ENCODE measurements around the gene LIPJ. TPM values are rescaled to one million over a fixed set of nuclear protein-coding genes. Genes with fewer than 3 reads are reported as not detected.

LIPJ gene
- total RNA-seq, result not detected

GRCh38 chr10:88586462-88586861, at the start of gene LIPJ:
Gene LIPJ, plus strand, starts transcription at chr10:88586762. Its CDS starts 3,926 bp downstream, at chr10:88590688.
- Histone ChIP-seq H3K36me3 (no peaks in the 10 kb centered on the region), H3K4me1 (peaks cover 7% of the 10 kb centered on the region), H3K27ac (no peak within 1 kb of the TSS), H3K27me3 (no peaks in the 10 kb centered on the region), H3K4me3 (no peak within 1 kb of the TSS), H3K9me3 (no peaks in the 10 kb centered on the region)
- intact Hi-C loops (cut with DNase I), result no loop called here
- TF ChIP-seq CTCF (IDR thresholded peaks at IDR 0.05), result no peak
- TF ChIP-seq POLR2A (IDR thresholded peaks at IDR 0.05), result no peak
- no peak for TF ChIP-seq POLR2AphosphoS5 (IDR thresholded peaks at IDR 0.05; ENCODE audit: insufficient read depth in 1 of 2, low read depth in 1 of 2)
- DNase-seq (ENCODE audit: extremely low spot score in 2 of 2), result no peak

GRCh38 chr10:88537322-88537721, 49.2 kb upstream of the LIPJ start:
- no peak overlapping the region for H3K4me3 ChIP-seq
- intact Hi-C loops (cut with DNase I), result no loop called here
- no peak overlapping the region for H3K27ac ChIP-seq
- DNase-seq (ENCODE audit: extremely low spot score in 2 of 2), result no peak
- no peaks in the 10 kb centered on the region for H3K9me3 ChIP-seq
- no peak for TF ChIP-seq POLR2A (IDR thresholded peaks at IDR 0.05)
- no peak for TF ChIP-seq CTCF (IDR thresholded peaks at IDR 0.05)
- no peak for TF ChIP-seq POLR2AphosphoS5 (IDR thresholded peaks at IDR 0.05; ENCODE audit: insufficient read depth in 1 of 2, low read depth in 1 of 2)
- peaks cover 8% of the 10 kb centered on the region for H3K4me1 ChIP-seq
- no peaks in the 10 kb centered on the region for H3K36me3 ChIP-seq
- H3K27me3 ChIP-seq, result no peaks in the 10 kb centered on the region

GRCh38 chr10:88538048-88538447, 48.5 kb upstream of the LIPJ start:
- no peaks in the 10 kb centered on the region for H3K27me3 ChIP-seq
- H3K4me3 ChIP-seq, result no peak overlapping the region
- TF ChIP-seq POLR2A (IDR thresholded peaks at IDR 0.05) (no peak), POLR2AphosphoS5 (IDR thresholded peaks at IDR 0.05; ENCODE audit: insufficient read depth in 1 of 2, low read depth in 1 of 2) (peak; percentile 11 to 67), CTCF (IDR thresholded peaks at IDR 0.05) (no peak)
- H3K9me3 ChIP-seq, result no peaks in the 10 kb centered on the region
- H3K36me3 ChIP-seq, result no peaks in the 10 kb centered on the region
- peaks cover 12% of the 10 kb centered on the region for H3K4me1 ChIP-seq
- H3K27ac ChIP-seq, result peak overlapping the region; percentile 40
- no peak for DNase-seq (ENCODE audit: extremely low spot score in 2 of 2)
- intact Hi-C loops (cut with DNase I), result no loop called here

- intact Hi-C loops (cut with DNase I), result no loop called here
- no peak for TF ChIP-seq CTCF (IDR thresholded peaks at IDR 0.05)
- no peak for TF ChIP-seq POLR2A (IDR thresholded peaks at IDR 0.05)
- no peak for TF ChIP-seq POLR2AphosphoS5 (IDR thresholded peaks at IDR 0.05; ENCODE audit: insufficient read depth in 1 of 2, low read depth in 1 of 2)
- H3K4me3 ChIP-seq, result no peak overlapping the region
- no peaks in the 10 kb centered on the region for H3K27me3 ChIP-seq
- H3K4me1 ChIP-seq, result peaks cover 12% of the 10 kb centered on the region
- no peak overlapping the region for H3K27ac ChIP-seq
- DNase-seq (ENCODE audit: extremely low spot score in 2 of 2), result no peak
- no peaks in the 10 kb centered on the region for H3K36me3 ChIP-seq
- H3K9me3 ChIP-seq, result no peaks in the 10 kb centered on the region
Observed at GRCh38 chr10:88540351-88540750, 46.2 kb upstream of the LIPJ start.

GRCh38 chr10:88541116-88541626, 45.4 kb upstream of the LIPJ start:
- peak overlapping the region; percentile 27 for H3K27ac ChIP-seq

More at GRCh38 chr10:88541116-88541626, 45.4 kb upstream of the LIPJ start:
- no peak for DNase-seq (ENCODE audit: extremely low spot score in 2 of 2)
- H3K36me3 ChIP-seq, result no peaks in the 10 kb centered on the region
- H3K4me1 ChIP-seq, result peaks cover 12% of the 10 kb centered on the region
- H3K9me3 ChIP-seq, result no peaks in the 10 kb centered on the region
- H3K4me3 ChIP-seq, result no peak overlapping the region
- TF ChIP-seq POLR2A (IDR thresholded peaks at IDR 0.05), result no peak
- TF ChIP-seq POLR2AphosphoS5 (IDR thresholded peaks at IDR 0.05; ENCODE audit: insufficient read depth in 1 of 2, low read depth in 1 of 2), result peak; percentile 25 to 92
- TF ChIP-seq CTCF (IDR thresholded peaks at IDR 0.05), result no peak
- no peaks in the 10 kb centered on the region for H3K27me3 ChIP-seq
- intact Hi-C loops (cut with DNase I), result no loop called here
